SJCRH30 (cell line): Measurements from ENCODE around the gene BRINP2. TPM values are rescaled to one million over a fixed set of nuclear protein-coding genes. Genes with fewer than 3 reads are reported as not detected.

Source experiments
- DNase-seq, 2 experiments: peaks; one replicate each; pipeline ENCODE4 v3.0.0-alpha.2; 2015 to 2020
- H3K27ac ChIP-seq: fragments of 250-450 bp; sonication (Bioruptor Pico); 2 replicates; pipeline ENCODE4 v1.5.1; 2020; ENCODE audit warnings: mild to moderate bottlenecking, moderate library complexity
- H3K27me3 ChIP-seq: fragments of 250-450 bp; sonication (Bioruptor Pico); 2 replicates; pipeline ENCODE4 v1.5.1; 2020; ENCODE audit warnings: mild to moderate bottlenecking, moderate library complexity
- H3K36me3 ChIP-seq: fragments of 250-450 bp; sonication (Bioruptor Pico); 2 replicates; pipeline ENCODE4 v1.5.1; 2020; ENCODE audit warnings: mild to moderate bottlenecking, moderate library complexity
- H3K4me1 ChIP-seq: fragments of 250-450 bp; sonication (Bioruptor Pico); 2 replicates; pipeline ENCODE4 v1.5.1; 2020; ENCODE audit warnings: mild to moderate bottlenecking, moderate library complexity
- H3K4me3 ChIP-seq: fragments of 250-450 bp; sonication (Bioruptor Pico); 2 replicates; pipeline ENCODE4 v1.5.1; 2020; ENCODE audit warnings: mild to moderate bottlenecking, moderate library complexity
- H3K9me3 ChIP-seq: fragments of 250-450 bp; sonication (Bioruptor Pico); replicated peaks from 2 replicates; pipeline ENCODE4 v1.5.1; 2020; ENCODE audit warnings: mild to moderate bottlenecking, moderate library complexity
- total RNA-seq: library from RNA; depleted of rRNA; stranded (reverse); fragments of >200 nt; shearing (Covaris generic); gene quantifications from 2 replicates; pipeline ENCODE4 v1.2.3, GENCODE V29; 2014; rRNA removed

BRINP2 gene
- total RNA-seq, 1 experiment from 2014 or later = not detected

- Histone ChIP-seq H3K27ac (no peak overlapping the region), H3K9me3 (no peaks in the 10 kb centered on the region), H3K4me3 (no peak overlapping the region)
Observed at GRCh38 chr1:177329871-177330270, 159.1 kb downstream of the BRINP2 start.

More at GRCh38 chr1:177329871-177330270, 159.1 kb downstream of the BRINP2 start:
- no peak for DNase-seq
- Histone ChIP-seq H3K36me3 (no peaks in the 10 kb centered on the region), H3K27me3 (no peaks in the 10 kb centered on the region), H3K4me1 (no peaks in the 10 kb centered on the region)

Other genes starting within 250 kb of the BRINP2 start
- not detected in 2 replicates for gene ASTN1, start 6.2 kb upstream of the BRINP2 start, total RNA-seq